ENCODE results near the gene EPHB1.

The EPHB1 gene

GRCh38 chr3:134927599-134927998, 132.5 kb downstream of the EPHB1 start:
- no peak overlapping the region for H3K4me3 ChIP-seq (ENCODE audit: low read length)
- DNase-seq (ENCODE audit: low read depth, low spot score), result no peak

GRCh38 chr3:134928392-134928791, 133.3 kb downstream of the EPHB1 start:
- no peak for DNase-seq (ENCODE audit: low read depth, low spot score)
- H3K4me3 ChIP-seq (ENCODE audit: low read length), result no peak overlapping the region

- no peak for DNase-seq (ENCODE audit: low read depth, low spot score)
- H3K4me3 ChIP-seq (ENCODE audit: low read length), result no peak overlapping the region
Measured at GRCh38 chr3:134928819-134929218, 133.8 kb downstream of the EPHB1 start.

GRCh38 chr3:134929976-134930375, 134.9 kb downstream of the EPHB1 start:
- no peak for DNase-seq (ENCODE audit: low read depth, low spot score)

GRCh38 chr3:134931045-134931785, 136.2 kb downstream of the EPHB1 start:
- DNase-seq (ENCODE audit: low read depth, low spot score), result no peak
- no peak overlapping the region for H3K4me3 ChIP-seq (ENCODE audit: low read length)

More at GRCh38 chr3:134929976-134930375, 134.9 kb downstream of the EPHB1 start:
- no peak overlapping the region for H3K4me3 ChIP-seq (ENCODE audit: low read length)

GRCh38 chr3:134932035-134932434, 137.0 kb downstream of the EPHB1 start:
- H3K4me3 ChIP-seq (ENCODE audit: low read length), result no peak overlapping the region
- DNase-seq (ENCODE audit: low read depth, low spot score), result no peak

GRCh38 chr3:134933997-134934396, 138.9 kb downstream of the EPHB1 start:
- no peak overlapping the region for H3K4me3 ChIP-seq (ENCODE audit: low read length)
- no peak for DNase-seq (ENCODE audit: low read depth, low spot score)

- no peak for DNase-seq (ENCODE audit: low read depth, low spot score)
- H3K4me3 ChIP-seq (ENCODE audit: low read length), result no peak overlapping the region
Measured at GRCh38 chr3:134934933-134935332, 139.9 kb downstream of the EPHB1 start.

- DNase-seq (ENCODE audit: low read depth, low spot score), result no peak
- H3K4me3 ChIP-seq (ENCODE audit: low read length), result no peak overlapping the region
Measured at GRCh38 chr3:134937256-134938028, 142.4 kb downstream of the EPHB1 start.

- DNase-seq (ENCODE audit: low read depth, low spot score), result no peak
Measured at GRCh38 chr3:134938029-134938525, 143.0 kb downstream of the EPHB1 start.

GRCh38 chr3:134939978-134940377, 144.9 kb downstream of the EPHB1 start:
- no peak overlapping the region for H3K4me3 ChIP-seq (ENCODE audit: low read length)
- no peak for DNase-seq (ENCODE audit: low read depth, low spot score)

More at GRCh38 chr3:134938029-134938525, 143.0 kb downstream of the EPHB1 start:
- no peak overlapping the region for H3K4me3 ChIP-seq (ENCODE audit: low read length)

GRCh38 chr3:134941820-134942219, 146.8 kb downstream of the EPHB1 start:
- no peak for DNase-seq (ENCODE audit: low read depth, low spot score)
- no peak overlapping the region for H3K4me3 ChIP-seq (ENCODE audit: low read length)

GRCh38 chr3:134944429-134944828, 149.4 kb downstream of the EPHB1 start:
- no peak overlapping the region for H3K4me3 ChIP-seq (ENCODE audit: low read length)
- DNase-seq (ENCODE audit: low read depth, low spot score), result no peak

- no peak overlapping the region for H3K4me3 ChIP-seq (ENCODE audit: low read length)
- no peak for DNase-seq (ENCODE audit: low read depth, low spot score)
Measured at GRCh38 chr3:134949150-134949549, 154.1 kb downstream of the EPHB1 start.

- DNase-seq (ENCODE audit: low read depth, low spot score), result no peak
- no peak overlapping the region for H3K4me3 ChIP-seq (ENCODE audit: low read length)
Measured at GRCh38 chr3:134952371-134952770, 157.3 kb downstream of the EPHB1 start.

GRCh38 chr3:134955874-134956273, 160.8 kb downstream of the EPHB1 start:
- H3K4me3 ChIP-seq (ENCODE audit: low read length), result no peak overlapping the region

GRCh38 chr3:134956395-134956794, 161.3 kb downstream of the EPHB1 start:
- H3K4me3 ChIP-seq (ENCODE audit: low read length), result no peak overlapping the region
- DNase-seq (ENCODE audit: low read depth, low spot score), result no peak

More at GRCh38 chr3:134955874-134956273, 160.8 kb downstream of the EPHB1 start:
- DNase-seq (ENCODE audit: low read depth, low spot score), result no peak

- DNase-seq (ENCODE audit: low read depth, low spot score), result no peak
- no peak overlapping the region for H3K4me3 ChIP-seq (ENCODE audit: low read length)
Measured at GRCh38 chr3:134956844-134957243, 161.8 kb downstream of the EPHB1 start.

GRCh38 chr3:134959516-134959915, 164.5 kb downstream of the EPHB1 start:
- no peak for DNase-seq (ENCODE audit: low read depth, low spot score)
- H3K4me3 ChIP-seq (ENCODE audit: low read length), result no peak overlapping the region

- DNase-seq (ENCODE audit: low read depth, low spot score), result no peak
- H3K4me3 ChIP-seq (ENCODE audit: low read length), result no peak overlapping the region
Measured at GRCh38 chr3:134964226-134964625, 169.2 kb downstream of the EPHB1 start.
